Measurements from ENCODE around the gene ZFHX3. TPM values are rescaled to one million over a fixed set of nuclear protein-coding genes. Genes with fewer than 3 reads are reported as not detected.
A peak's percentile ranks its signal among the peaks of the same experiment; 100 is the strongest.

Gene ZFHX3
- total RNA-seq, 1 donor from 2014 or later = 2.3 TPM

DNA sequence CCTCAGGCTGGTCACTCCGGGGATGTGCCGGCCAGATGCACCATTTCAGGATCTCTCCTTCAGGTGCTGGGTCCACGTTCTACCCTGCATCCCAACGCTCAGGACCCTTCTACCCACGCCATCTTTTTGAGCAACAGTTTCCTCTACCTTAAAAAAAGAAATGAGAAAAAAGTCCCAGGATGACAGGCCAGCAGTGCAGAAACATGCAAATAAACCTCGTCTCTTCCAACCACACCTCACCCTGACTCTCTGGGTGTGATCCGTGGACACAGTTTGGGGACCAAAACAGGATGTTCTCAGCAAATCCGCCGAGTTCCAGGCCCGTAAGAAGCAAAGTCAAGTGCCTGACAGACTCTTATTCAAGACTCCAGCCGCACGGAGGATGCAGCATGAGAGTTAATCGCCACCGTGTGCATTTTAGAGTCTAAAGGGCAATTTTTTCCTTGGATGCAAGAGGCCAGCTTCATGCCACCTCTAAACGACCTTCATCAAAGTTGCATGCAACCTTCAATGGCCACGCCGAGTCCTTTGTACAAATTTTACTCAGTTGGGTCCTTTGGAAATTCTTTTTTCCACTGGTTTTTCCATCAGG, 99.6 kb downstream of the ZFHX3 start:
- DNase-seq = no peak

- DNase-seq = no peak
These were observed 100.3 kb downstream of the ZFHX3 start for GRCh38 chr16:72947379-72948237.

- DNase-seq = no peak
These were observed 101.3 kb downstream of the ZFHX3 start for GRCh38 chr16:72946474-72947194.

DNA sequence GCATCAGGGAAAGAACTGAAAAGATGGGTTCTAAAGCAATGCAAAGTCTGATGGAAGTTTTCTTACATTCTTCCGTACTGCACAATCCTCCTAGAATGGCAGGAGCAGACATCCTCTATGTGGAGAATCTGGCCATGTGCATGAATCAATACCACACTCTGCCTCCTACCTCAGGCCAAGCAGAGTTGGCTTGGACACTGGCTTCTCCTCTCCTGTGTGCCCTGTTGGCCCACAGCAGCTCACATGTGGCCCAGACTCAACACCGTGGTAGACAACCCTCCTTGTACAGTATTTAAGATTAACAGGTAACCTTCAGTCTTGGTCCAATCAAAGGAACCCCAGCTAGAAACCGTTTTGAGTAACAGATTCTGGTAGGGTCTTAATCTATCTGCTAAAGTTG, 101.9 kb downstream of the ZFHX3 start:
- no peak for DNase-seq

GRCh38 chr16:72945611-72946010, 102.3 kb downstream of the ZFHX3 start:
- no peak for DNase-seq

- DNase-seq = no peak
These were observed 103.0 kb downstream of the ZFHX3 start for GRCh38 chr16:72944757-72945485.

DNA sequence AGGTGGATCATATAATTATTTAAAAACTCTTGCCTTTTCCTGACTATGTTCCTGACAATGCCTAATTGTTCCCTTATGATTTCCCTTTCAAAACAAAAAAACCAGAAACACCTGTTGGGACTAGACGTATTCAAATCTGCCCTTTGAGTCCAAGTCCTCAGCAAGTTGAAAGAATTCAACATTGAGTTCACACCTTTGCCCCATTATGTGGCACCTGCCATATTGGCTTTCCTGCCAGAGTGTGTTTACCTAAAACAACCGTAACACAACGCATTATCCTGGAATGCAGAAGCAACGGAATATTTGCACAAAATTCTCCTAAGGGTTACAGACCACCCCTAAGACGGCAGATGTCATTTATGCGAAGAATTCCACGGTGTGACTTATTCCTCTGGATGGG, 105.9 kb downstream of the ZFHX3 start:
- DNase-seq = no peak

- DNase-seq = no peak
These were observed 107.0 kb downstream of the ZFHX3 start for GRCh38 chr16:72940886-72941285.

GRCh38 chr16:72939247-72939646, 108.7 kb downstream of the ZFHX3 start:
- no peak for DNase-seq

- DNase-seq = peak; percentile 15
These were observed 109.1 kb downstream of the ZFHX3 start for GRCh38 chr16:72938795-72939164.

DNA sequence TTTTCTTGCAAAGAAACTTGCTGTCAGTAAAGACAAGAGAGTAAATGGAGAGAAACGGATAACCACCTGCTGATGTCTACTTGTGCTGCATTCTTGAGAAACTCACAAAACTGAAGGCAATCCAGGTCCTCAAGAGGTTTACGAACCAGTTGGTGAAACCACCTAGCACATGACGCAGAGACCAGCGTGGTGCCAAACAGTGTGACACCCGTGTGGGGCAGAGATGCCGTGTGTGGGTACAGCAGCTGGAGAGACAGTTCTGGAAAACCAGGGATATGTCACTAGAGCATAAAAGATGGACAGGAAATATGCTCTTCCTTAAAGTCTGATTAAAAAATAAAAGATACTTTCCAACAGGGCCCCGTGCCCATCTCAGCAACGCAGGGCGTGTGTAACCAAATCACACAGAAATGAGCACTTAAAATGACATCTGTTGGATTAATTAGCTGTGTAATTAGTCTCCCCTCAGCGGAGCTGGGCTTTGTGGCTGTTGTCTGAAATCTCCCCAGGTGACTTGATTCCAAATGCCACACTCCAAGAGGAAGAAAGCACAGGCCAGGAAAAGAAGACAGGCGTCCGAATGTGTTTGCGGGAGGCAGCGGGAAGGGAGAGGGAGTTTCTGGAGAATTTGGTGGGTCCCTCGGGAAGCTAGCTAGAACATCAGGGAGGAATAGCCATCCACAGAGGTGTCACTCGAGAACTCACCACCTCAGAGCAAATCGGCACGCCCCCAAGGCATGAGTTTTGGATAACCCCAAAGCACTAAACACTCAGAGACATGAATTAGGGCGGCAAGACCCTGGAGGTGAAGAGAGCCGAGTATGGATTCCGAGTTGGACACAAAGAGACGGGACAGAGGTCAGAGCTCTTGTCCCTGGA, 109.8 kb downstream of the ZFHX3 start:
- DNase-seq = no peak

DNA sequence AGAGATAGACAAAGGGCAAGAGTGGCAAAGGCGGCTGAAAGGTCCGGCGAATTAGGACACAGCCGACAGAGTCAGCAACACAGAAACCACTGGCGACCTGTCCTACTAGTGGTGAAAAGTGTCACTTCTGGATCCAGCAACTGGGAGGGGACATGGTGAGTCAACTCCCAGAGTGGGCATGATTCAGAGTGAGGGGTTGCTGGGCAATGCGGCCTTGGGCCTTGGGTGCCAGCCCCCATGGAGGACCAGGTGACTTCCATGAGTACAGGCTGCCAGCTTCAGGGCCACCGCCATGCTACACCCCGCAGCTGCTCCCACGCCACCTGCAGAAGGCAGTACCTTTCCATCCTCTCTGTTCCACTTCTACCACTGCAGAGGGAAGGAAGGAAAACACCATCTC, 110.6 kb downstream of the ZFHX3 start:
- DNase-seq = no peak

DNA sequence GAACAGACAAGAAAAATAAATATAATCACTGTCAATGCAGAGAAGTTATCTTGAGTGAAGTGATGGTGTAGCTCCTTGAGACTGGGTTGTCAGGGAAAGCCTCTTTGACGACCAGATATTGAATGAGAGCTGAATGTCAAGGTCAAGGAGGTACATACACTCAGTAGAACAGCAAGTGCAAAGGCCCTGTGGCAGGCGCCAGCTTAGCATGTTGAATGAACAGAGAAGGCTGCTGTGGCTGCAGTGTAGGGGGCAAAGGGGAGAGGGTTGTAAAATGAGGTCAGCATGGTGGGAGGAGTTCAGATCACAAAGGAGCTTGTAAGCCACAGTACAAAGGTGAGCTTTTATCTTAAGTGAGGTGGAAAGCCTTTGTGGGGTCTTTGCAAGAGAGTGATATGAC, 111.5 kb downstream of the ZFHX3 start:
- DNase-seq = no peak

DNA sequence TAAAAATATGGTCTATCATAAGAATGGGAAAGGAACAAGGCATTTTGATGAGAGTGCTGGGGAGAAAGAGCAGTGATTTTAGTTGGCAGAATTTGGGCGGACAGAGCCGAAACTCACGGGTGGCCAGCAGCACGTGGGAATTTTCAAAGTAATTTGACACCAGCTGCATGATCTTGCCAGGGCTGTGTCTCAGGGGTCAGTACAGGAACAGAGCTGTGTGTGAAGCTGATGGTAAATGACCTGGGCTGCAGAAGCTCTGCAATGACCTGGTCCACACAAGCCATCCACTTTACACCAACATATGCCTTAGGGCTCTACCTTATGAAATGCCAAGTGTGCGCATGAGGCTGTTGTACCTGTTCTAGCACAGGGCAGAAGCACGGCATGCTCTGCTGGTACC, 112.0 kb downstream of the ZFHX3 start:
- DNase-seq = no peak

- no peak for DNase-seq
These were observed 113.1 kb downstream of the ZFHX3 start for GRCh38 chr16:72934636-72935403.

DNA sequence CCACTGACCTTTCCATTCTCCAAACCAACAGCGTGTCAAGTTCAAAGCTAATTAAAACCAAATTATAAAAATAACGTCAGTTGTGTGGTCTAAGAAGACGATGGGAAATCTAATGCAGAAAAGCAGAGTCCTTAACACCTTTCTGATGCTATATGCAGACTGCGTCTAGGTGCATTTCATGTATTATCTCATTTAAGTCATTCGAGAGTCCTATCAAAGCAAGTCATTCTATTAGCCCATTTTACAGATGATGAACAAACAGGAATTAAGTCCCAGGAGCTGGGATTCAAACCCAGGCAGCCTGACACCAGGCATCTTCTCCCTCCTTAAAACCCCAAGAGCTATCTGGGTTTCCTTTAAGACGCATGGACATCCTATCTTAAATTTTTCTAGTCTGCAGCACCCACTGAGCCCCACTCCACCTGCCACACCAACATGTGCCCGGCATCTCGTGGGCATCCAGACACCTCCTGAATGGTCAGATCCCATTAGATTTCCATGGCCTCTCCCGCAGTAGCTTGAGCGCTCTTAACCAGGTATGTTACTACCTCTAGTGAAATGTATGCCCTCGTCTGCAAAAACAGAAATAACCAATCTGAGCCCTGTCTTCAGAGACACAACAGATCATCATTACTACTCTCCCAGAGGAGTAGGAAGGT, 115.1 kb downstream of the ZFHX3 start:
- DNase-seq = no peak

GRCh38 chr16:72932050-72932449, 115.9 kb downstream of the ZFHX3 start:
- DNase-seq = no peak

DNA sequence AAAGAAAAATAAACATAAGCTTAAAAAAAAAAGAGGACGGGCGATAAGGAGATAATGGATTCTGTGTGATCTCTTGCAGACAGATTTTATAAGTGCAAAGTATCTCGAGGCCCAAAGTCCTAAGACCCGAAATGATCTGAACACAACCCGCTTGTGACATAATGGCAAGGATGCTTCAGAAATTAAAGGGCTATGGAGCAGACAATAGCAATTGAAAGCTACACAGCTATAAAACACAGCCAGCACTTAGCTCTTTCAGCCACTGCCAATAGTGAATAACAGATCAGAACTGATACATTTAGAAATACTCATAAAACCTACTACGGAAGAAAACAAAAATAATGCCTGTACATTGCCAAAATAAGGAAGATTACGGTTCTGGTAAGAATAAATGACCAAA, 117.5 kb downstream of the ZFHX3 start:
- no peak for DNase-seq

- no peak for DNase-seq
These were observed 119.6 kb downstream of the ZFHX3 start for GRCh38 chr16:72928090-72928981.

All from occipital lobe (tissue), 2 donors.